HUES48 (cell line): ENCODE results near the gene HOXA13.

ENCODE experiments used
- H3K27ac ChIP-seq: one replicate; pipeline ENCODE4 v1.7.0; 2013; ENCODE audit warnings: low read depth, low read length, inconsistent platforms
- H3K27me3 ChIP-seq: 2 replicates; pipeline ENCODE4 v1.6.1; 2013; ENCODE audit warnings: mild to moderate bottlenecking, low read length; ENCODE audit not compliant: control insufficient read depth, insufficient read depth
- H3K36me3 ChIP-seq: 2 replicates; pipeline ENCODE4 v1.6.1; 2013; ENCODE audit warnings: low read length; ENCODE audit not compliant: control insufficient read depth, insufficient read depth
- H3K4me1 ChIP-seq: 2 replicates; pipeline ENCODE4 v1.6.1; 2013; ENCODE audit warnings: mild to moderate bottlenecking, low read length; ENCODE audit not compliant: control insufficient read depth, insufficient read depth
- H3K4me3 ChIP-seq: 2 replicates; pipeline ENCODE4 v1.5.1; 2013; ENCODE audit warnings: mild to moderate bottlenecking, low read depth, low read length
- H3K9ac ChIP-seq: 2 replicates; pipeline ENCODE4 v1.6.1; 2013; ENCODE audit warnings: mild to moderate bottlenecking, low read depth, low read length, moderate library complexity
- H3K9me3 ChIP-seq: 2 replicates; pipeline ENCODE4 v1.6.1; 2013; ENCODE audit warnings: low read length; ENCODE audit not compliant: control insufficient read depth, insufficient read depth

HOXA13 gene

DNA sequence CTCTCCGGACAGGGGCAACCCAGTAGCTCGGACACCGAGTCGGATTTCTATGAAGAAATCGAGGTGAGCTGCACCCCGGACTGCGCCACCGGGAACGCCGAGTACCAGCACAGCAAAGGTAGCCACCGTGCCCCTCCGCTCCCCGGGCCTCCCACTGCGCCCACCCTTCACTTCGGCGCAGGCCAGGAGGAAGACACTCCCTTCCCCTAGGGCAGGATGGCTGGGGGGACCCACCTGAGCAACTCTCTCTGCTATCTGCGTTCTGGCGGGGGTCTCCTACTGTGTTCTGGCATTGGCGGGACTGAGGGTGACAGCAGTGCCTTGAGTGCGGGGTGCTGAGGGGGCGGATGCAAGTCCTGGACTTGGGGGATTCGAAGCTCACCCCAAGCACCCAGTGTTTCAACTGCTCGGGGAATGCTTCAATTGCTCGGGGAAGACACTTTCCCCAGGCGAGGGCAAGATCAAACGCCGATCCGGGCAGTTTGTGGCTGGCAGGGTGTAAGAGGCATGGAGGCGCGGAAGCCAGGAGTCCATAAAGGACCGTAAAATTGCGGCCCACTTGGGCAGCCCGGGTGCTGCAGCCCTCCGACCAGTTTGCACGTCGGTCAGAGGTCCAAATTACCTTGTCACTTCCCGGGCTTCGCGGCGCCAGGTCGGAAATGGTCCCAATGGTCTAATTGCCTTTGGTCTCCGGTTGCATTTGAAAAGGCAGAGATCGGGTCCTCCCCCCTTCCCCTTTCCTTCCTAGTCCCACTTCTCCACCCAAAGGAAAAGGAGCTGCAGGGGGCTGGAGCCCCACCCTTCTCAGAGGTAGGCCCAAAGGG lies 43.7 kb upstream of the HOXA13 start:
- Histone ChIP-seq H3K9ac (no peak overlapping the region), H3K4me1 (peaks cover 44% of the 10 kb centered on the region), H3K27ac (no peak overlapping the region), H3K9me3 (no peaks in the 10 kb centered on the region), H3K27me3 (peaks cover 100% of the 10 kb centered on the region), H3K36me3 (no peaks in the 10 kb centered on the region), H3K4me3 (no peak overlapping the region)

DNA sequence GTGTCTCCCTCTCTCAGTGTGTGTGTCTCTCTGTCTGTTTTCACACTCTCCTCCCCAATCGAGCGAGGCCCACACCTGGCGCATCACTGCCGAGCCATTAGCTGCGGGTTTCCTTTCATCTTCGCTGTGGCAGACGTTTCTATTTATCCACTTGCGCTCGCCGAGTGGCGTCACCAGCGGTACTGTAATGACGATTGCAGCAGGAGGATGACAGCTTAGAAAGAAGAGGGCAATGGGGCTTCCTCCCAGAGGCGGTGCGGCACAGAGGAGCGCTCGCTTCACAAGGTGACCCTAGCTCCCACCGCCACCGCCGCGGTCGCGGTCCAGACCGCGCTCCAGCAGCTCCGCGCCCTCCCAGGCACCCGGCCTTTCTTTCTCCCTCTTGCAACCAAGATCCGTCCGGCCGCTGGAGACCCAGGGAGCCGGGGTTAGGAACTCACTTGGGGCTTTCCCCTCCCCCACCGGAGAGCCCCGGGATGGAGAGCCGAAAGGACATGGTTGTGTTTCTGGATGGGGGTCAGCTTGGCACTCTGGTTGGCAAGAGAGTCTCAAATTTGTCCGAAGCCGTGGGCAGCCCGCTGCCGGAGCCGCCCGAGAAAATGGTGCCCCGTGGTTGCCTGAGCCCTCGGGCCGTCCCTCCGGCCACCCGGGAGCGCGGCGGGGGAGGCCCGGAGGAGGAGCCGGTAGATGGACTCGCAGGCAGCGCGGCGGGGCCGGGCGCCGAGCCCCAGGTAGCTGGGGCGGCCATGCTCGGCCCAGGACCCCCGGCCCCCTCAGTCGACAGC lies 42.9 kb upstream of the HOXA13 start, which contains the start of gene EVX1:
Gene EVX1 (plus strand): TSS at position 248 of the 785 bp plus-strand sequence. CDS start 229 bp downstream, at position 477.
- Histone ChIP-seq H3K9me3 (no peaks in the 10 kb centered on the region), H3K27me3 (peaks cover 100% of the 10 kb centered on the region), H3K27ac (no peak within 1 kb of the TSS), H3K36me3 (no peaks in the 10 kb centered on the region), H3K4me1 (peaks cover 44% of the 10 kb centered on the region), H3K9ac (no peak within 1 kb of the TSS), H3K4me3 (no peak within 1 kb of the TSS; the same call in 1 of the 2 replicates)

DNA sequence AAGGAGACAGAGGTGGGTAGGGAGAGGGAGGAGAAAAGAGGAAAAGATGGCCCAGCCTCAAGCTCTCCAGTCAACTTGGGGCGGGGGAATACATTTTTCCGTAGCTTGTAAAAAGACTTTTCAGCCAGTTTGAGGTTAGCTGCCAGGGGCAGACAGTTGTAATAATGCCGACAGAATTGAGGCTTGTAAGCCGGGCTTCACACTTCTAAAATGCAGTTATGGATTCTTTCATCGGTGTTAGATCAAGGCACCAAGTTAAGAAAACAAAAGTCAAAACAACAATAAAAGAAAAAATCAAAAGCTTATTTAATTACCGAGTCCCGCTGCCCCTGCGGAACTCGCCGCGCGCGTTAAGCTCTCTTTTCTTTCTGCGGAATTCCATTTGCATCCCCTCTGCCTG lies 42.3 kb upstream of the HOXA13 start:
- Histone ChIP-seq H3K4me1 (peaks cover 44% of the 10 kb centered on the region), H3K27ac (no peak overlapping the region), H3K9me3 (no peaks in the 10 kb centered on the region), H3K9ac (no peak overlapping the region), H3K4me3 (no peak overlapping the region), H3K36me3 (no peaks in the 10 kb centered on the region), H3K27me3 (peaks cover 100% of the 10 kb centered on the region)

- H3K4me3 ChIP-seq: no peak overlapping the region
- H3K27me3 ChIP-seq: peaks cover 100% of the 10 kb centered on the region
Measured at GRCh38 chr7:27241189-27242056, 41.5 kb upstream of the HOXA13 start.

DNA sequence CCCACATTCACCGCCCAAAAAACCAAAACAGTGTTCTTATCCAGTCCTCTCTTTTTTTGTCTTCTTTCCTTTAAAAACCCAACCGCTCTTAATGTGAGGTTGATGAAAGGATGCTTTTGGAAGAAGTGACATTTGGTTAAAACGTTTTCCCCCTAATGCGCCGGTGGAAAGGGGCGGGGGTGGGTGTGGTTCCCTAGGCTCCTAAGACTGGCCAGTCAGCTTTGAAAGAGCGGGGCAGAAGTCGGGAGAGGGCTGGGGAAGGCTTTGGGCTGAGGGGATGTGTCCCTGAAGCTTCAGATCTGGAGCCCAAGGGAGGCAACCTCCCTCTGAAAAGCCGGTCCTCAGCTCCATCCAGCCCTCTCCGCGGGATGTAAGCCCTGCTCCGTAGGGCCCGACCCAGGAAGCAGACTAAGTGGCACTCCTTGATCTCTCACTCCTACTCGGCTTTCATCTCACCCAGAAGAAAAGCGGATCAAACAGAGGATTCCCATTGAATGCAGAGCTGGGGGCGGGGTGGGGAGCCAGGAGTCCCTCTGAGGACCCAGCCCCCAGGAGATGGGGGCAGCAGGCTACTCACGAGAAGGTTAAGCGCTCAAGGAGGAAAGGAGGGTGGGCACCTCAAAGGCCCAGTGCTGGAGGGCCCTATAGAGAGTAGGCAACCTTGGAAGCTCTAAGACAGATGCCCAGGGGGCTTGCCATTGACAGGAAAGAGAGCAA lies 40.3 kb upstream of the HOXA13 start:
- Histone ChIP-seq H3K27ac (no peak overlapping the region), H3K4me1 (peaks cover 39% of the 10 kb centered on the region), H3K27me3 (peaks cover 100% of the 10 kb centered on the region)

More at GRCh38 chr7:27241189-27242056, 41.5 kb upstream of the HOXA13 start:
- Histone ChIP-seq H3K27ac (no peak overlapping the region), H3K36me3 (no peaks in the 10 kb centered on the region), H3K9ac (no peak overlapping the region), H3K4me1 (peaks cover 43% of the 10 kb centered on the region), H3K9me3 (no peaks in the 10 kb centered on the region)

GRCh38 chr7:27239387-27240014 lies 39.6 kb upstream of the HOXA13 start:
- Histone ChIP-seq H3K4me3 (no peak overlapping the region), H3K27me3 (peaks cover 100% of the 10 kb centered on the region), H3K9me3 (no peaks in the 10 kb centered on the region), H3K36me3 (no peaks in the 10 kb centered on the region), H3K27ac (peak overlapping the region; percentile 20), H3K9ac (no peak overlapping the region), H3K4me1 (peaks cover 34% of the 10 kb centered on the region)

More for the DNA sequence above, 40.3 kb upstream of the HOXA13 start:
- no peaks in the 10 kb centered on the region for H3K36me3 ChIP-seq
- H3K4me3 ChIP-seq: no peak overlapping the region
- H3K9me3 ChIP-seq: no peaks in the 10 kb centered on the region
- H3K9ac ChIP-seq: no peak overlapping the region

DNA sequence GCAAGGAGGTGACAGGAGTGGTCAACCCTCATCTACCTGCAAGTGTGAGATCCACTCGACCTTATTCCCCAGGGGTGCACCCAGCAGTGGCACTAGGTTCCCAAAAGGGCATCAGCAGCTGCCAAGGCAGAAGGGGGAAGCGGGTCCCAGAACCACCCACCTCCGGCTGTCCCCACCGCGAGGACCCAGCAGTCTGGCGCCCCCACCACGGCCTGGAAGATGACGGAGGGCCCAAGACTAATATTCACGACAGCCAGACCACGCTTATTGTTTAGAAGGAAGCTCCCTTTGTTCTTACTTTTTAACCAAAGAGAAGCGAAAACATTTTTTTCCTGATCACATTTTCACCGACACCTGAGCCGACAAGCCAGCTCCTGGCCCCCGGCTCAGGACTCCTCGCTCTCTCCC lies 39.1 kb upstream of the HOXA13 start:
- H3K4me1 ChIP-seq: peaks cover 34% of the 10 kb centered on the region
- no peaks in the 10 kb centered on the region for H3K9me3 ChIP-seq
- H3K9ac ChIP-seq: no peak overlapping the region
- no peak overlapping the region for H3K4me3 ChIP-seq
- H3K36me3 ChIP-seq: no peaks in the 10 kb centered on the region
- H3K27ac ChIP-seq: peak overlapping the region; percentile 20
- H3K27me3 ChIP-seq: peaks cover 100% of the 10 kb centered on the region

DNA sequence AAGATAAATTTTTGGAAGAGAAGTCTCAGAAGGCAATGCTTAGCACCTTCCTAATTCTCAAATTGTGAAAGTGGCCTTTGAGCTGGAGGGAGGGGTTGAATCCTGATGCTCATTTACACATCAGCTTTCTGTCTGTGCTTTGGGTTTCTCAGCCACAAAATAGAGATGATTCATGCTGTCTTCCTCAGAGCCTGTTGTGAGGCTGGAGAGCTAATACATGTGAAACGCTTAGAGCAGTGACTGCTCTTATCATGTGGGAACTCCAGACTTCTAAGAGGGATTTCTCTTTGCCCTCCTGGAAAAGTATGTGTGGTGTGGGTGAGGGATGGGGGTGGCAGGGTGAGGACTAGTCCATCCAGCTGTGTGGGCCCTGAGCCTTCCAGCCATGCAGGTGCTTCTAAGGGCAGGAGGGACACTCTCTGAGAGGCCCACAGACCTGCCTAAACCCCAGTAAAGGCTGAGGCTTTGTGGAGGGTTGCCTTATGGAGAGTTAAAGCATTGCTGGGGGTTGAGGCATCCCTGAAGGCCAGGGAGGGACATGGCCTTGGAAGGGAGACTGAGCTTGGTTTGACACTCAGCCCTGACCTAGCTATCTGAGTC lies 37.9 kb upstream of the HOXA13 start:
- peaks cover 100% of the 10 kb centered on the region for H3K27me3 ChIP-seq
- no peak overlapping the region for H3K27ac ChIP-seq
- no peaks in the 10 kb centered on the region for H3K9me3 ChIP-seq
- H3K9ac ChIP-seq: no peak overlapping the region
- H3K4me3 ChIP-seq: no peak overlapping the region
- H3K4me1 ChIP-seq: peaks cover 24% of the 10 kb centered on the region
- H3K36me3 ChIP-seq: no peaks in the 10 kb centered on the region

GRCh38 chr7:27235387-27236311 lies 35.8 kb upstream of the HOXA13 start:
- Histone ChIP-seq H3K9me3 (no peaks in the 10 kb centered on the region), H3K9ac (no peak overlapping the region), H3K27ac (no peak overlapping the region), H3K4me1 (peaks cover 9% of the 10 kb centered on the region), H3K36me3 (no peaks in the 10 kb centered on the region), H3K27me3 (peaks cover 91% of the 10 kb centered on the region), H3K4me3 (peak overlapping the region; percentile 46)
